Stimulated activated CD4-positive, alpha-beta T cell treated with anti-CD3 and anti-CD28 coated beads, TNF-alpha, amount 100 ng/mL, for 48 hours (primary cell): Measurements from ENCODE around the gene ITGA5.
A peak's percentile ranks its signal among the peaks of the same experiment; 100 is the strongest.

Experiments
- DNase-seq, 3 donors: peaks; one replicate each; pipeline ENCODE4 v3.0.0-alpha.2; 2020; ENCODE audit warnings: low read depth in 3 of 3

The ITGA5 gene

DNA sequence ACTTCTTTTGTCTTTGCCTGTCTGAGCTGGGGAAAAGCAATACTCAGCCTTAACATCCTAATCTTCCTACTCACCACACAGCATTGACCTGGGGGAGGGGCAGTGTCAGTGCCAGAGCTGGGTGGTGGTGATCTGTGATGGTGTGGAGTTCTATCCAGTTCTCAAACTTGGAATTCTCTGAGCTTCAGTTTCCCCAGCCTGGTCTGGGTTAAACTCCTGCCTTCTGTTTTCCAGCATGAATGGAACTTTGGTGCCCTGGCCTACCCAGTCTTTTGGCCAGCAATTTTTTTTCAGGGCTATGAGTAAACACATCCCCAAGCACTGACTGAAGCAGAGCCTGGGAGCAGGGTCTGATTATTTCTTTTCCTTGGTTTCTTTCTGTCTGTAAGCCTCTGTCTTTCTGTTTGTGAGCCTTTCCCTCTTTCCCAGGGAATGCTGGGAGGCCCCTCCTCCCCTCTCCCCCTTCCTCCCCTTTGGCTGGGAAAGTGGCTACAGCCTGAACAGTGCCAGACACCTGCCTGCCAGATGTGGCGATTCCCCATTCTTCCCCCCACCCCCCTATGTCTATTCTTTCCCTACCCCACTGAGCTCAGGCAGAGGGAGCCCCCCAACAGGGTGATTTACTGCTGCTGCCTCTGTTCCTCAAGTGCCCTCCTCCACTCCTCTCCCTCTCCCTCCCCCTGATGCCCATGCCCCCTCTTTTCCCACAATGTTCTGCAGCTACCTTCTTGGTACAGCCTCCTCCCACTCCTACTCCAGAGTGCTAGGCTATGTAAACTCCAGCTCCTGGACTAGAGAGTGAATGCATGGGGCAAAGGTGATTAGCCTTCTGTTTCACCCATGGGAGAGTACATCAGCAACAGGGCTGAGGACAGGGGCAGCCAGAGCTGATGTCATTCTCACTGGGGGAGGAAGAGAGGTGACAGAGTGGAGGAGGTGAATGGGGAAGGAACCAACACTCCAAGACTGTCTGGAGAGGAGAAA lies 65.9 kb downstream of the ITGA5 start:
- no peak for DNase-seq

DNA sequence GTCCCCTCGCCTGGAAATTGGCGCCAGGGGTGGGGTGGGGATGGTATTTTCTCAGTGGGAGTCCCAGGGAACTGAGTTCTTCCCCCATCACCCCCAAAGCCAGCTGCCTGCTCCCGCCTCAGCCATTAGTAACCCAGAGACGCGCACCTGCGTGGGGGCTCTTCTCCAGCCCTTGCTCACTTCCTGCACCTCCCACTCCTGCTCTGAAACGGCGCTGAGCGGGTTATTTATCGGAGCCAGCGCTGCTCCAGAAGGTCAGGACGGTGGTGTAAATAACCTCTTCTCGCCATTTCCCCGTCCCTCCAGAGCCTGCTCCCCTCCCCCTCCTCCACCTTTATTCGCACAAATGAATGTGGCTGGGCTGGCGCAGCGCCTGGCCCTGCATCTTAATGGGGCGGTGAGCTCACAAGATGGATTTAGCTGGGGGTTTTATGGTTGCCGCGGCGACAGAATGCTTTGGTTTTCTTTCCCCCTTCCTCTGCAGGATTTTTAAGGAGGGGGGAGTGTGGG lies 67.0 kb downstream of the ITGA5 start:
- DNase-seq: peak in 1 of 3 donors; percentile 29

DNA sequence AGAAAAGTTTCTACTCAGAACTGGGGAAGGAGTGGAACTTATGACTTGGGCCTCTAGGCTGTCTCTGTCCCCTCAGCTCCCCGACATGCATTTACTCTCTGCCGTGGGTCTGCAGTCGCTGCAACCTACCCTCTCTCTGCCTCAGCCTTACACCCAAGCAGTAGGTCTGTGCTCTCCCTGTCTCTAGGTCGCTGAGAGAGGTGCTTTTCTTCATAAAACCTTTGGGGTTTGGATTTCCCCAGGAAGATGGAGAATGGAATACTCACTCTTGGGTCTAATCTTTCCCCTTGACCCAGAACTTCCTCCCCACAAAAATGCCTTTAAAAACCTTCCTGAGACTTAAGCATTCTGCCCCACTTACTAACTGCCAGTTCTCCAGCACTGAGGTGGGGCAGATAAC lies 67.7 kb downstream of the ITGA5 start:
- no peak for DNase-seq

DNA sequence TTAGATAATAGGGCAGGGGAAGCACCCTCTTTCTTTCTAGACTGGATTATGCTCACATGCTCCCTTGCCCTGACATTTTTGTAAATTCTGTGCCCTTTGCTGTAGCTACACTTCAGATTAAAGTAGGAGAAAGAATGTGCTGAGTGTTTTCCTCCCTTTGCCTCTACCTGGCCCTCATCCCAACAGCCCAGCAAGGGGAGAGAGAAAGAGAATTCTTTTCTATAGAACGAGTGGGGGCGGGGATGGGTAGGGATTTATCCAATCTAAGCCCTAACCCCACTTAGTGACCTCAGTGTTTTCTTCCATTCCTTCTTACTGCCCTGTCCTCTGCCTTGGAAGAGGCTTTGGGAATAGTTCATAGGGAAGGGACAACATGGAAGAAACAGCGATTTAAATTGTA lies 68.3 kb downstream of the ITGA5 start:
- no peak for DNase-seq

DNA sequence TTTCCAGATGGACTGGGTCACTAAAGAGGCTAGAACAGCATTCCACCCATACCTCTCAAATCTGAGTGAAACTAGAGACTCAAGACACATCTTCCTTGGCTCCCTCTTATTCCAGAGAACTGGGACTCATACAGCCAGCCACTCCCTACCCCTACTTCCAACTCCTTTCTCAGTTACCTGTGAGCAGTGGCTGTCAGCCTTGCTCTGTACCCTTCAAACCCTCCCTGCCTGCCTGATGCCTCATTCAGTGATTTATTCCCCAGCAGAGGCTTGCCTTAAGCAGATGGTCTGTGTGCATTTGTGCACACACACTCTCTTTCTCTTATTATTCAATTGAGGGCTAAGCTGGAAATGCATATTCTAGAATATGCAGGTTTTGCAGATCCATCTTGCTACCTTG lies 69.4 kb downstream of the ITGA5 start:
- no peak for DNase-seq

DNA sequence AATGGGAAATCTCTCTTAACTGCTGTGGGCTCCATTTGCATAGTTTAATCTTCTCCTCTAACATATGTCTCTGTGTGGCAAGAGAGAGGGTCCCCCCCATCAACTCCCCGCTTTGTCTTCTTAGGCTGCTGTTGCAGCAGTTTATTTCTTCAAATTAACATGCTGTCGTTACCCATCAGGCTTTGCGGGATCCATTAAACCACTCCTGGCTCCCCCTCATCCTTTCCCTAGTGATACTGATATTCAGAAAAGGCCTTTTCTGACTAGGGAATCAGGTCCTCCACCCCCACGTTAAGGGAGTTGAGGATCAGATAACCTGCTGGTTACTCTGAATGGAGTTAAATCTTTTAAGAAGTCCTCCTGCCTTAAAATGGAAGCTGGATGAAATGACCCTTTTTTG lies 70.0 kb downstream of the ITGA5 start:
- no peak for DNase-seq
